Fibroblast of lung (primary cell): Measurements from ENCODE around the gene CPA4.

Experiments
- CTCF ChIP-seq, 2 donors: IDR thresholded peaks in 1 of 2; conservative IDR thresholded peaks in 1 of 2; 1 replicate in 1 of 2; 2 replicates in 1 of 2; pipeline ENCODE4 v1.5.1; 2011 to 2012; ENCODE audit warnings: low read length in 2 of 2, control low read depth in 1 of 2, inconsistent platforms in 1 of 2, low read depth in 1 of 2, mild to moderate bottlenecking in 1 of 2
- EZH2 ChIP-seq: IDR thresholded peaks from 2 replicates; pipeline ENCODE4 v1.5.1; 2012; ENCODE audit warnings: low read length, control low read depth, mild to moderate bottlenecking; ENCODE audit errors: missing control alignments

- TF ChIP-seq CTCF (conservative IDR thresholded peaks at IDR 0.05 in 1 of 2, IDR thresholded peaks at IDR 0.05 in 1 of 2; ENCODE audit: low read depth in 1 of 2, low read length in 2 of 2), result no peak
- no peak for TF ChIP-seq EZH2
These were observed 65.5 kb downstream of the CPA4 start for GRCh38 chr7:130358471-130358870.
